SK-N-MC (cell line): Measurements from ENCODE around the gene SERGEF.

Experiments
- EZH2 ChIP-seq: fragments of 200-600 bp; sonication (generic); IDR thresholded peaks from one replicate; pipeline ENCODE4 v1.6.1; 2017; ENCODE audit warnings: antibody characterized with exemption
- FOXP2 ChIP-seq: optimal IDR thresholded peaks from 2 replicates; pipeline ENCODE3; 2011; ENCODE audit warnings: mild to moderate bottlenecking, moderate library complexity; ENCODE audit not compliant: insufficient read depth; ENCODE audit errors: extremely low read length, control extremely low read depth
- POLR2AphosphoS5 ChIP-seq: IDR thresholded peaks from 2 replicates; pipeline ENCODE4 v1.6.1; 2012; ENCODE audit warnings: mild to moderate bottlenecking, low read depth, low read length, borderline replicate concordance

- TF ChIP-seq EZH2: no peak
- TF ChIP-seq POLR2AphosphoS5: no peak
- TF ChIP-seq FOXP2: no peak
These were observed 14.6 kb upstream of the SERGEF start for GRCh38 chr11:18027475-18027874.
